T-helper 22 cell (primary cell): ENCODE measurements around the gene PGF.

Experiments used
- DNase-seq: peaks from one replicate; pipeline ENCODE4 v3.0.0-alpha.2; 2020; ENCODE audit warnings: low read depth

PGF gene

DNA sequence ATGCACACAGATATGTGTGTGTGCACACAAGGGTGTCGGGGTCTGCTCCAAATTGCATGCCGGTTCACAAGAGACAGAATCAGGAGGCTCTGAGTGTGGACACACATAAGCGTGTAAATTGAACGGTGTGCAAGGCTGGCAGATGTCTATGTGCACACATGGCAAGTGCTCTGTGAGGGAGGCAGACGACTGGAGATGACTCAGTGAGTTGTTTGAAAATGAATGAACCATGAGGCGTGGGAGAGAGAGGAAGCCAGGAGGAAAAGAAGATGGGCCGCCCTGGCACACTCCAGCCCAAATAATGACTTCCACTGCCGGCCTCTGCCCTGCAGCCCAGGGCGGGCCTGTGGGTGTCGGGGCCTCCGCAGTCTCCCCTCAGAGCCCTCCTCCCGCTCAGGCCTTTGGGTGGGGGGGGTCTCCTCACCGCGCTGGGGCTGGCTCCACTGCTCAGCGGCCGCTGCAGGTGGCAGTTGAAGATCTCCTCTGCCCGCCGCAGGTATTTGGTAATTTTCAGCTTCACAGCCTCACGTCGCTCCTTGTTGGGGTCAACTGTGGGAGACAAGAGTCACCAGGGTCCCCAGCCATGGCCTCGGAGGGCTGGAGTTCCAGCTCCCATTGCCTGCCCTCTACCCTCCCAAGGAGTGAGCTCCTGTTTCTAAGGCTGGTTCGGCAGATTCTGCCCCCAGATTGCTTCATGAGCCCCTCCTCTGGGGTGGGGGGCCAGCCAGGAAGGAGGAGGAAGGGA is 35.8 kb downstream of the PGF start:
- no peak for DNase-seq

GRCh38 chr14:74918380-74918779 is 37.0 kb downstream of the PGF start:
- no peak for DNase-seq

DNA sequence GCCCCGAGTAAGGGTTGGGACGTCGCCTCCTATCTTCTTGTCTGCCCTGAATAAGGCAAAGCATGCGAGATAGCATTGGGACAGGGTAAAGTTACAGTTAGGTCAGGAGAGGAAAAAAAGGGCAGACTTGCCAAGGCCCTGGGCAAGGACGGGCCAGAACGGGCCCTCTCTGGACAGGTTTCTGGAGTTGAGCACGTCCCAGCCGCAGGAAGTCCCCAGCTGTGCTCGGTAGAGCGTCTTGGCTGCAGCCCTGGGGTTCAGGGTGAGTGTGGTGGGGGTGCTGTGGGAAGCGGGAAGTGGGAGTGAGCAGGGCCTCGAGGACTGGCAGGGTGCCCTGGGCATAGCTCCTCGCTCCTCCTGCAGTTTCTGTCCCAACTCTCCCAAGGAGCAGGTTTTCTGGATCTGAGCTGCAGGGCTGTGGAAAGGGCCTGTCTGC is 37.7 kb downstream of the PGF start:
- DNase-seq, result no peak

GRCh38 chr14:74917178-74917543 is 38.2 kb downstream of the PGF start:
- DNase-seq, result no peak

GRCh38 chr14:74915826-74916225 is 39.6 kb downstream of the PGF start:
- DNase-seq, result no peak

DNA sequence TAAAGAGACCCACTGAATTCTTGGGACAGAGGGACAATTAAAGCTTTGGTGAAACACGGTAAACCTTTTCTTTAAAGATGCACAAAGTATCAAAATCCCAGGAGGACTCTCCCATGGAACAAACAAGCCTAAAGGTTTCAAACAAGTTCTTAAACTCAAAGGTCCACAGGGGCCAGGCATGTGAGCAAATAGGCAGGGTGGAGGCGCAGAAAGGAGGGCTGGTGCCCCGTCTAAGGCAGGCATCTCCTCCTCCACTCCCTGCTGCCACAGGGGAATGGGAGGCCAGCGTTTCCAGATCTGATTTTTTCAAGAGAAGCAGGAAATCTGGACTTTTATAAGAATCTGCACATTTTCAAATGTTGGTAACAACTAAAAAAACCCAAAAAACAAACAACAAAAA is 40.0 kb downstream of the PGF start:
- DNase-seq, result no peak

DNA sequence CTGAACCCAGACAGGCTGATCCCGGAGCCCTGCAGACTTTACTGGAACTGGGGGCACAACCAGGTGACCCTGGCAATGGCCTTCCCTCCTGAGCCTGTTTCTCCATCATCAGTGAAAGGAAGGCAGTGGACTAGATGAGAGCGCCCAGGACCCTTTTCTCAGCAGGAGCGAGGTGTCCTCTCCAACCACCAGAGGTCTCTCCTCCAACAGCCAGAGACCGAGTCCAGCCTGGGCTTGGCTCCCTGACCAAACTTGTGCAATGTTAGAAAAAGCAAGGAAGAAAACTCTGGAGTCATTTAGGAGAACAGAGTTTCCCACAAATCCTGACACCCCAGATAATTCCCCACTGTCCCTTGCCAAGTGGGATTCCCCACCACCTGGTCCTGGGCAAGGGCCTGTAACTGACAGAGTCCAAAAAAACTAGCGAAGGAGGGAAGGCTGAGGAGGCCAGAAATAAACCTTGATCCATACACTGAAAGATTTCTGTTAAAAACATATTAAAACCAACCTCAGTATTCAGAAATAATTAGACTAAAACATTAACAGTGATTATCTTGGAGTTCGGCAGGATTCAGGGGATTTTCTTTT is 41.3 kb downstream of the PGF start:
- DNase-seq, result no peak

DNA sequence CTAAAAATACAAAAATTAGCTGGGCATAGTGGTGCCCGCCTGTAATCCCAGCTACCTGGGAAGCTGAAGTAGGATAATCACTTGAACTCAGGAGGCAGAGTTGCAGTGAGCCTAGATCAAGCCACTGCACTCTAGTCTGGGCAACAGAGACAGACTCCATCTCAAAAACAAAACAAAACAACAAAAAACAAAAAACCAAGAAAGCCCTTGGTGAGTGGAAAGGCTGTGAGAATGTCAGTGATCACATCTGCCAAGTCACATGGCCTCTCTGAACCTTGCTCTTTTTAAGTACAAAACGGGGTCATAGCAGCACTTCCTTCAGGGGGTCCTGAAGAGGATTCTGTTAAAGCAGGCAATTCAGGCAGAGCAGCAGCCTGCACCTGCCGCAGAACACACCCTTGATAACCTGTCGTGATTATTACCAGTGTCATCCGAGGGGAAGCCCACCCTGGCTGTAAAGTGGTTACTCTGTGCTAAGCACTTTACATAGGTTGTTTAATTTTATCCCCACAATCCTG is 41.9 kb downstream of the PGF start:
- DNase-seq, result no peak

GRCh38 chr14:74912801-74913200 is 42.6 kb downstream of the PGF start:
- DNase-seq, result no peak

GRCh38 chr14:74912111-74912510 is 43.3 kb downstream of the PGF start:
- DNase-seq, result no peak

DNA sequence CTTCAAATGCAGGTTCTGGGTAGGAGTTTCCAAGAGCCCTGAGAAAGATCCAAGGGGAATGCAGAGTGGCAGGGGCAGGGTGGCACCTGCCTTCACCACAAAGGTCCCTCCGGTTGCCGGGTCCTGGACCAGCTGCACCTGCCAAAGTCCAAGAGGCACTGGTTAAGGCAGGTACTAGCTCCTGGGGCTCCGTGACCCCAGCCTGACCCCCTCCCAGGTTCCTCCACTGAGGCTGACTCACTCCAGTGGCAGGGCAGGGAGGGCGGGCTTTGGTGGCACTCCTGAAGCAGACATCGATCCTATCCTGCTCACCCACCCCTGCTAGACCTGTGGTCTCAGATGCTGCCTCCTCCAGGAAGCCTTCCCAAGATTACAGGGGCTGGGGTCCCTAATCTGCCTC is 43.7 kb downstream of the PGF start:
- DNase-seq, result no peak

DNA sequence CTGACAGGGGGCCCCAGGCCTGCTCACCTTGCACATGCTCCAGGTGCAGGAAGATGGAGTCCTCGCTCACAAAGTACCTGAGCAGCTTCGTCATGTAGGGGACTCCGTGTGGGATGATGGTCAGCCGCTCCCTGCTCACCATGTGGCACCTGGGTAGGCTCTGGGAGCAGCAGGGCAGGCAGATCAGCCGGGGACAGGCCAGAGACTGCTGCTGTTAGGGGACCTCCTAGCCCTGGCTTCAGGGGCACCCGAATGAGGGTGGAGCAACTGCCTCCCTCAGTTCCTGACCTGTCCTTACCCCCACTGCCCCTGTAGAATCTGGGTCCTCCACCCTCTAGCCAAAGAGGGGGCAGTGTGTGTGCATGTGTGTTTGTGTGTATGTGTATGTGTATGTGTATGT is 44.2 kb downstream of the PGF start:
- DNase-seq, result no peak

GRCh38 chr14:74910556-74910955 is 44.8 kb downstream of the PGF start:
- DNase-seq, result no peak

DNA sequence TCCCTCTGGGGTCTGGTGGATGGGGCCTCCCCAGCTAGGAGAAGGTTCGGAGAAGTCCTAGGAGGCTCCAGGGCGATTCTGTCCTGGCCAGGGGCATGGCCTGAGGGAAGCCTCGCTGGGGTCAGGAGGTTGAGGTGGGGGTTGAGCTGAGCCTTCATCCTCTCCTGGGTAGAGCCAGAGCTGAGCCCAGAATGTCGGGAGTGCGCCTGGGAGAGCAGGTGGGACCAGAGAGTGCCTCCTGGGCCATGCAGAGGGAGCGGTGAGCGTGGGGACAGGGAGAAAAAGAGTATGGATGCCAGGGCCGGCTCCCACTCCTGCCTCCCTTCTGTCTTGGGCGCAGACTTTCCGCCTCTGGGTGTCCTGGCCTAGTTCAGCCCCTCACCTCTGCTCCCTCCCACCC is 45.5 kb downstream of the PGF start:
- no peak for DNase-seq

- DNase-seq, result no peak
Observed at GRCh38 chr14:74909501-74909900, 45.9 kb downstream of the PGF start.

- no peak for DNase-seq
Observed at GRCh38 chr14:74908861-74909341, 46.5 kb downstream of the PGF start.

DNA sequence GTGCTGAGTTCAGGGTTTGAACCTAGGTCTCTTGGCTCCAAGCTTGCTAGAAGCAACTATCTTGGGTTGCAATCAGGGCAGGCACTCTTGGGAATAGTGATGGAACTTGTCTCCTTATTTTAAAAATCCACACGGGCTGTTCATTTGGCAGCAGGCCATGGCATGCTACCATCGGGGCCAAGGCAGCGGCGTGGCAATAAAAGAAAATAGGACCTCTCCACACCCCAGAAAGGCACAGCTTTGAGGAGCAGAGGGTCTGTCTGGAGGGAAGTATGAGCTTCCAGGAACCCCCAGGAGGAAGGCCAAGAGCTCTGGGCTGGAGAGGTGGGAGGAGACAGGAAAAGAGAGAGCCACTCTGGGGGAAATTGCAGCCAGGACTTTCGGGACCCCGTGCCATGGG is 47.7 kb downstream of the PGF start:
- no peak for DNase-seq

DNA sequence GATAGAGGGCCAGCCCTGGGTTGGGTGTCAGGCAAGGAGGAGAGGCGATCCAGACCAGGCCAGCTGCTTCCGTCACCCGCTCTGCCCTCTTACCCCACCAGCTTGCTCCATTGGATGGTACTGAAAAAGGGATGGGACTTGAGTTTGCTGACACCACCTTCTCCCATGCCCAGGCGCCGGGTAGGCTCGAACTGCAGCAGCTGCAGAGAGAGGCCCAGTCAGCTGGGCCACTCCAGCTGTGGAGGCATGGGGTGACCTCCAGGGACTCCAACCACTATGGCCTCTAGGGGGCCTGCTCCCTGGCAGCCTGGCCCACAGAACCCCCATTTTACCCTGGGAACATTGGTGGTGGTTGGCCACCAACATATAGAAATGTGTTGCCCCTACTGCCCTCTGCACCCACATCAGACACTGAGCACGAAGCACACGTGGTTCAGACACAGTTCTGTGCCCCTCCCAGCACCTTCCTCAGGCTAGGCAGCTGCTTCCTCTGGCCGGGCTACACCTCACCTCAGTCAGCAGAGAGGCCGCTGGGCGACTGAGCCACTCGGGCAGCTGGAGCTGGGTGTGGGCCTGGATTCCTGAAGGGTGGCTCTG is 48.4 kb downstream of the PGF start:
- DNase-seq, result no peak

DNA sequence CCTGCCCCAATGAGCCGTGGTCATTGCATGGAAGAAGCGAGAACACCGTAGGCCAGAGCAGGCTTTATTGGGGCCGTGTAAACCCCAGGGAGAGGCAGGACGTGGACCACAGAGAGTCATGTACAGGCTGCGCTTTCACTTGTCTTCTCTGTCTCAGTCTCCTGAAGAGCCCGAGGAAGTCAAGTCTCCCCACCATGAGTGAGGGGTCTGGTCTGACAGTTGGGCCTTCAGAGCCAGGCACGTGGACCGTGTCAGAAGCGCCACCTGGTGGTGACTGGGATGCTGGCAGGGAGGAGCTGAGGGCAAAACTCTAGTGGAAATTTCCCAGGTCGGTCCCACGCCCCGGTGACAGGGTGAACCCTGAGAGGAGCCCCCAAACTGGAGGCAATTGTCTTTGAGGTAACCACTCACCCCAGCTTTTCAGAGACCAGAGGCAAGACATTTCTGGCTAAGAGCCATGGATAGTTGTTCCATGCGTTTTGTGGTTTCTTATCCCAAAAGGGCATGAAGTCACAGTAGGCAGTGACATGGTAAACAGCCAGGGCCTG is 49.7 kb downstream of the PGF start:
- peak; percentile 49 for DNase-seq

- no peak for DNase-seq
Observed at GRCh38 chr14:74904635-74905503, 50.5 kb downstream of the PGF start.

DNA sequence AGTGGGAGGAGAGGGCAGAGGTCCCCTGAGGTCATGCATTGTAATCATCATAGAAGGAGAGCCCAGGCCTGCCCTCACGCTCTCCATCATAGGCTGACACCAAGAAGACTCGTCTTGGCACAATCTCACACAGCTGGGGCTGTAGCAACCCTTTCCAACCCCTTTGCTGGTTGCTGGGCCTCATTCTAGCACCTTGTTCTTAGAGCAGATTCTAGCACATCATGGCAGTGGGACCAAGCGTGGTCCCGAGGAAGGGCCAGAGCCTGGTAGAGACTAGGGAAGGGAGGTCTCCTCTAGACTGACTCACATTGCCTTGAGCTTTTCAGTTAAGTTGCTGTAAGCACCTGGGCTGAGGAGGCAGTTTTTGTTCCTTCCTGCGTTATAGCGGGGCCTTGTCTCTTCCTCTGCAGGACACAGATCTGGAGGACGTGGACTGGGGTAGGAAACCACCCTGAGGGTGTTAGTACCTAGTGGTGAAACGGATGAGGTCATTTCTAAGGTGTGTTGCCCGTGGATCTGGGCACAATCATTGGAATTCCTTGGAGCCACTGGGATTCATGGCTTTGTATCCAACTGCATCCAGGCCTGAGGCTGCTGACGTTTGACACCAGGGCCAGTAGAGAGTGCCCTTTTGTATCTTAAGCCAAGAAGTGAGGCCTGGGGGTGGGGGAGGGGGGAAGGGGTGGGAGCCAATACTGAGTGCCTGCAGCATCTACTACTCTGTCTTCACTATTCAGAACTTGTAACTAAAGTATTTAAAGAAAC is 52.3 kb downstream of the PGF start:
- no peak for DNase-seq
